ENCODE measurements around the gene AIF1L.

GRCh38 chr9:131140550-131140949 lies 44.2 kb downstream of the AIF1L start:
- no peak for TF ChIP-seq CTCF (IDR thresholded peaks at IDR 0.05; ENCODE audit: insufficient read depth, low read length, poor library complexity, severe bottlenecking)
- no peak for TF ChIP-seq EZH2phosphoT487 (conservative IDR thresholded peaks at IDR 0.05; ENCODE audit: low read length)
